Stimulated activated CD4-positive, alpha-beta T cell treated with anti-CD3 and anti-CD28 coated beads, TNF-alpha, amount 100 ng/mL, for 24 hours (primary cell): ENCODE data around the gene RAE1.

Source experiments
- DNase-seq, 3 experiments: peaks; one replicate each; pipeline ENCODE4 v3.0.0-alpha.2; 2020; ENCODE audit warnings: low read depth in 3 of 3

The RAE1 gene

GRCh38 chr20:57387945-57388371, 36.9 kb downstream of the RAE1 start:
- DNase-seq: no peak

- peak in 1 of 3 experiments; percentile 70 for DNase-seq
These were observed 38.1 kb downstream of the RAE1 start for GRCh38 chr20:57388953-57389694.

GRCh38 chr20:57389695-57390603, 38.9 kb downstream of the RAE1 start:
- peak in 1 of 3 experiments; percentile 71 for DNase-seq

- DNase-seq: peak; percentile 60 to 81 (median 75)
These were observed 39.8 kb downstream of the RAE1 start, which contains the start of gene RBM38 for GRCh38 chr20:57390604-57391438. Gene RBM38 (plus strand): TSS chr20:57391396. CDS start chr20:57391582, 186 bp downstream.

- no peak for DNase-seq
These were observed 40.6 kb downstream of the RAE1 start for GRCh38 chr20:57391439-57392301.

- peak in 2 of 3 experiments; percentile 55 to 71 for DNase-seq
These were observed 41.6 kb downstream of the RAE1 start for GRCh38 chr20:57392512-57393271.

- no peak for DNase-seq
These were observed 42.5 kb downstream of the RAE1 start for GRCh38 chr20:57393321-57394120.

- DNase-seq: no peak
These were observed 43.3 kb downstream of the RAE1 start for GRCh38 chr20:57394121-57395082.

- DNase-seq: no peak
These were observed 44.3 kb downstream of the RAE1 start for GRCh38 chr20:57395111-57395966.

- DNase-seq: no peak
These were observed 45.3 kb downstream of the RAE1 start for GRCh38 chr20:57396212-57396983.

- no peak for DNase-seq
These were observed 46.1 kb downstream of the RAE1 start for GRCh38 chr20:57396984-57397692.

GRCh38 chr20:57397693-57398108, 46.6 kb downstream of the RAE1 start:
- peak in 1 of 3 experiments; percentile 37 for DNase-seq

- peak; percentile 69 to 85 (median 76) for DNase-seq
These were observed 47.3 kb downstream of the RAE1 start for GRCh38 chr20:57398231-57398821.

- DNase-seq: no peak
These were observed 48.0 kb downstream of the RAE1 start for GRCh38 chr20:57398901-57399535.
